ENCODE data around the gene RAPGEF3.
A peak's percentile ranks its signal among the peaks of the same experiment; 100 is the strongest.

Gene RAPGEF3

GRCh38 chr12:47722941-47723631 lies 35.6 kb downstream of the RAPGEF3 start:
- DNase-seq (ENCODE audit: low read depth, low spot score) = no peak

GRCh38 chr12:47722136-47722834 lies 36.4 kb downstream of the RAPGEF3 start:
- DNase-seq (ENCODE audit: low read depth, low spot score) = no peak

- DNase-seq (ENCODE audit: low read depth, low spot score) = no peak
Measured at GRCh38 chr12:47721431-47721973, 37.2 kb downstream of the RAPGEF3 start.

- DNase-seq (ENCODE audit: low read depth, low spot score) = no peak
Measured at GRCh38 chr12:47718531-47718930, 40.1 kb downstream of the RAPGEF3 start.

- DNase-seq (ENCODE audit: low read depth, low spot score) = no peak
Measured at GRCh38 chr12:47717443-47718193, 41.1 kb downstream of the RAPGEF3 start.

- DNase-seq (ENCODE audit: low read depth, low spot score) = no peak
Measured at GRCh38 chr12:47717046-47717442, 41.6 kb downstream of the RAPGEF3 start.

GRCh38 chr12:47715877-47716548 lies 42.7 kb downstream of the RAPGEF3 start:
- DNase-seq (ENCODE audit: low read depth, low spot score) = no peak

- peak; percentile 66 for DNase-seq (ENCODE audit: low read depth, low spot score)
Measured at GRCh38 chr12:47715393-47715876, 43.2 kb downstream of the RAPGEF3 start.

- no peak for DNase-seq (ENCODE audit: low read depth, low spot score)
Measured at GRCh38 chr12:47714826-47715386, 43.8 kb downstream of the RAPGEF3 start.

- no peak for DNase-seq (ENCODE audit: low read depth, low spot score)
Measured at GRCh38 chr12:47712171-47712570, 46.5 kb downstream of the RAPGEF3 start.

- no peak for DNase-seq (ENCODE audit: low read depth, low spot score)
Measured at GRCh38 chr12:47711448-47711847, 47.2 kb downstream of the RAPGEF3 start.

GRCh38 chr12:47710278-47710677 lies 48.4 kb downstream of the RAPGEF3 start:
- no peak for DNase-seq (ENCODE audit: low read depth, low spot score)

- DNase-seq (ENCODE audit: low read depth, low spot score) = no peak
Measured at GRCh38 chr12:47709671-47710070, 49.0 kb downstream of the RAPGEF3 start.

- no peak for DNase-seq (ENCODE audit: low read depth, low spot score)
Measured at GRCh38 chr12:47709237-47709636, 49.4 kb downstream of the RAPGEF3 start.

- DNase-seq (ENCODE audit: low read depth, low spot score) = no peak
Measured at GRCh38 chr12:47707905-47708543, 50.7 kb downstream of the RAPGEF3 start.

- DNase-seq (ENCODE audit: low read depth, low spot score) = no peak
Measured at GRCh38 chr12:47707355-47707754, 51.3 kb downstream of the RAPGEF3 start.

GRCh38 chr12:47705566-47706425 lies 52.9 kb downstream of the RAPGEF3 start, which contains the start of gene RPAP3:
RPAP3 (minus strand) TSS chr12:47706030; CDS start chr12:47702840, 3,190 bp downstream.
- peak; percentile 95 for DNase-seq (ENCODE audit: low read depth, low spot score)

- DNase-seq (ENCODE audit: low read depth, low spot score) = no peak
Measured at GRCh38 chr12:47705229-47705565, 53.5 kb downstream of the RAPGEF3 start.

- DNase-seq (ENCODE audit: low read depth, low spot score) = no peak
Measured at GRCh38 chr12:47704719-47705118, 54.0 kb downstream of the RAPGEF3 start.

GRCh38 chr12:47700263-47700662 lies 58.4 kb downstream of the RAPGEF3 start:
- DNase-seq (ENCODE audit: low read depth, low spot score) = no peak
